CD4-positive, CD25-positive, alpha-beta regulatory T cell (primary cell): ENCODE data around the gene BYSL. TPM values are rescaled to one million over a fixed set of nuclear protein-coding genes. Genes with fewer than 3 reads are reported as not detected.

Source experiments
- ATAC-seq, 2 donors: fragments of 150-1000 bp; cut with Tn5 transposase; one replicate each; pipeline ENCODE4 v1.10.0; 2021; ENCODE audit warnings: low read depth in 2 of 2, moderate number of reproducible peaks in 2 of 2, moderate library complexity in 1 of 2
- DNase-seq, 3 donors: peaks; one replicate each; pipeline versions ENCODE4 v3.0.0 to v3.0.0-alpha.2; 2012 to 2022; ENCODE audit warnings: mixed read lengths in 1 of 3
- H3K27ac ChIP-seq: one replicate; pipeline ENCODE4 v1.7.0; 2013; ENCODE audit warnings: mild to moderate bottlenecking, low read length; ENCODE audit not compliant: insufficient read depth, poor library complexity, severe bottlenecking
- H3K27me3 ChIP-seq: one replicate; pipeline ENCODE4 v1.7.0; 2013; ENCODE audit warnings: low read length; ENCODE audit not compliant: control insufficient read depth, insufficient read depth
- H3K36me3 ChIP-seq: one replicate; pipeline ENCODE4 v1.7.0; 2013; ENCODE audit warnings: mild to moderate bottlenecking, low read length, moderate library complexity; ENCODE audit not compliant: control insufficient read depth, insufficient read depth
- H3K4me1 ChIP-seq: 2 replicates; pipeline ENCODE4 v1.7.0; 2013; ENCODE audit warnings: mild to moderate bottlenecking, low read length; ENCODE audit not compliant: insufficient read depth, control insufficient read depth, poor library complexity, severe bottlenecking
- H3K4me3 ChIP-seq: one replicate; pipeline ENCODE4 v1.7.0; 2013; ENCODE audit warnings: low read depth, mild to moderate bottlenecking, low read length, moderate library complexity
- H3K9me3 ChIP-seq, 2 experiments: 1 replicate in 1 of 2; 2 replicates in 1 of 2; pipeline ENCODE4 v1.7.0; 2013; ENCODE audit warnings: low read length in 2 of 2, mild to moderate bottlenecking in 1 of 2, moderate library complexity in 1 of 2; ENCODE audit not compliant: control insufficient read depth in 2 of 2
- H3K27ac Mint-ChIP-seq, 3 donors: one replicate each; pipeline ENCODE4 v1.8.0; 2020 to 2022; ENCODE audit warnings: mild to moderate bottlenecking in 3 of 3, mixed read lengths in 3 of 3, moderate library complexity in 2 of 3
- H3K27me3 Mint-ChIP-seq: one replicate; pipeline ENCODE4 v1.8.0; 2022; ENCODE audit warnings: mild to moderate bottlenecking, mixed read lengths
- H3K36me3 Mint-ChIP-seq: one replicate; pipeline ENCODE4 v1.8.0; 2020; ENCODE audit warnings: mixed read lengths
- H3K4me1 Mint-ChIP-seq, 4 donors: one replicate each; pipeline ENCODE4 v1.8.0; 2020 to 2022; ENCODE audit warnings: mixed read lengths in 4 of 4, mild to moderate bottlenecking in 1 of 4
- H3K4me3 Mint-ChIP-seq, 4 donors: one replicate each; pipeline ENCODE4 v1.8.0; 2020 to 2022; ENCODE audit warnings: mild to moderate bottlenecking in 4 of 4, mixed read lengths in 4 of 4, moderate library complexity in 3 of 4
- H3K9me3 Mint-ChIP-seq, 7 donors: one replicate each; pipeline ENCODE4 v1.8.0; 2020 to 2022; ENCODE audit warnings: mixed read lengths in 7 of 7, mild to moderate bottlenecking in 3 of 7, moderate library complexity in 2 of 7
- polyA plus RNA-seq, 4 donors: library from polyadenylated mRNA; unstranded; fragments of 300-500 nt; fragmentation: Illumina TruSeq; gene quantifications; one replicate each; pipeline ENCODE4 v1.2.3, GENCODE V29; 2021
- total RNA-seq: library from RNA; stranded (reverse); gene quantifications from one replicate; pipeline ENCODE4 v1.2.3, GENCODE V29; 2022

Gene BYSL
- total and polyA plus RNA-seq, 5 donors from 2014 or later = 1.8 to 7.6 (median 5.8) TPM

GRCh38 chr6:41921712-41921998 is 356 bp downstream of the BYSL start:
- Mint-ChIP-seq H3K9me3 (peaks cover 0 to 1% (median 0%) of the 10 kb centered on the region in 7 donors), H3K36me3 (peaks cover 9% of the 10 kb centered on the region), H3K4me1 (peaks cover 25 to 58% (median 35%) of the 10 kb centered on the region in 4 donors), H3K27ac (peak overlapping the region; percentile 66 to 100 (median 99)), H3K4me3 (peak overlapping the region; percentile 99 to 100 (median 100)), H3K27me3 (peaks cover 15% of the 10 kb centered on the region)
- Histone ChIP-seq H3K9me3 (no peaks in the 10 kb centered on the region), H3K36me3 (peaks cover 2% of the 10 kb centered on the region), H3K4me1 (peaks cover 29% of the 10 kb centered on the region), H3K4me3 (peak overlapping the region; percentile 97), H3K27ac (peak overlapping the region; percentile 97), H3K27me3 (no peaks in the 10 kb centered on the region)
- DNase-seq = no peak
- no peak for ATAC-seq

- no peaks in the 10 kb centered on the region for H3K9me3 ChIP-seq
- Mint-ChIP-seq H3K4me3 (peak overlapping the region; percentile 99 to 100 (median 100)), H3K9me3 (peaks cover 0 to 1% (median 0%) of the 10 kb centered on the region in 7 donors), H3K4me1 (peaks cover 25 to 60% (median 35%) of the 10 kb centered on the region in 4 donors), H3K27ac (peak overlapping the region; percentile 66 to 100 (median 99)), H3K27me3 (peaks cover 15% of the 10 kb centered on the region), H3K36me3 (peaks cover 10% of the 10 kb centered on the region)
- peaks cover 3% of the 10 kb centered on the region for H3K36me3 ChIP-seq
- peaks cover 29% of the 10 kb centered on the region for H3K4me1 ChIP-seq
- ATAC-seq = no peak
- H3K27me3 ChIP-seq = no peaks in the 10 kb centered on the region
- H3K27ac ChIP-seq = peak overlapping the region; percentile 97
- peak overlapping the region; percentile 97 for H3K4me3 ChIP-seq
- DNase-seq = no peak
These were observed 855 bp downstream of the BYSL start for GRCh38 chr6:41922154-41922553.

GRCh38 chr6:41927253-41927652 is 6.0 kb downstream of the BYSL start:
- Mint-ChIP-seq H3K9me3 (peaks cover 0 to 1% (median 0%) of the 10 kb centered on the region in 7 donors), H3K4me3 (peak overlapping the region in 1 of 4 donors; percentile 28), H3K27me3 (no peaks in the 10 kb centered on the region), H3K27ac (peak overlapping the region in 1 of 3 donors; percentile 56), H3K4me1 (peaks cover 10 to 39% (median 30%) of the 10 kb centered on the region in 4 donors), H3K36me3 (peaks cover 17% of the 10 kb centered on the region)
- H3K4me1 ChIP-seq = peaks cover 11% of the 10 kb centered on the region
- H3K27ac ChIP-seq = no peak overlapping the region
- no peak for ATAC-seq
- no peaks in the 10 kb centered on the region for H3K9me3 ChIP-seq
- no peak overlapping the region for H3K4me3 ChIP-seq
- H3K36me3 ChIP-seq = peaks cover 52% of the 10 kb centered on the region
- no peaks in the 10 kb centered on the region for H3K27me3 ChIP-seq
- no peak for DNase-seq

- Histone ChIP-seq H3K36me3 (peaks cover 75% of the 10 kb centered on the region), H3K27ac (no peak overlapping the region), H3K27me3 (no peaks in the 10 kb centered on the region), H3K4me1 (no peaks in the 10 kb centered on the region), H3K9me3 (no peaks in the 10 kb centered on the region), H3K4me3 (no peak overlapping the region)
- DNase-seq = no peak
- H3K9me3 Mint-ChIP-seq = no peaks in the 10 kb centered on the region
- peak overlapping the region in 1 of 3 donors; percentile 56 for H3K27ac Mint-ChIP-seq
- no peak overlapping the region for H3K4me3 Mint-ChIP-seq
- peaks cover 0 to 30% (median 19%) of the 10 kb centered on the region in 4 donors for H3K4me1 Mint-ChIP-seq
- no peak for ATAC-seq
- peaks cover 31% of the 10 kb centered on the region for H3K36me3 Mint-ChIP-seq
- no peaks in the 10 kb centered on the region for H3K27me3 Mint-ChIP-seq
These were observed 8.6 kb downstream of the BYSL start for GRCh38 chr6:41929924-41930323.

- peaks cover 18% of the 10 kb centered on the region for H3K4me1 ChIP-seq
- no peak overlapping the region for H3K27ac ChIP-seq
- Mint-ChIP-seq H3K4me1 (peaks cover 4 to 43% (median 30%) of the 10 kb centered on the region in 4 donors), H3K27me3 (no peaks in the 10 kb centered on the region), H3K4me3 (peak overlapping the region in 2 of 4 donors; percentile 21 to 46), H3K9me3 (no peaks in the 10 kb centered on the region), H3K36me3 (peaks cover 34% of the 10 kb centered on the region), H3K27ac (peak overlapping the region; percentile 3 to 64 (median 39))
- ATAC-seq (no peak), DNase-seq (no peak)
- peaks cover 89% of the 10 kb centered on the region for H3K36me3 ChIP-seq
- H3K4me3 ChIP-seq = no peak overlapping the region
- no peaks in the 10 kb centered on the region for H3K9me3 ChIP-seq
- H3K27me3 ChIP-seq = no peaks in the 10 kb centered on the region
These were observed 10.5 kb downstream of the BYSL start for GRCh38 chr6:41931792-41932191.

GRCh38 chr6:41932378-41932777 is 11.1 kb downstream of the BYSL start:
- Histone ChIP-seq H3K4me3 (no peak overlapping the region), H3K9me3 (no peaks in the 10 kb centered on the region), H3K4me1 (peaks cover 24% of the 10 kb centered on the region), H3K27ac (no peak overlapping the region), H3K36me3 (peaks cover 90% of the 10 kb centered on the region), H3K27me3 (no peaks in the 10 kb centered on the region)
- no peaks in the 10 kb centered on the region for H3K9me3 Mint-ChIP-seq
- peaks cover 4 to 45% (median 35%) of the 10 kb centered on the region in 4 donors for H3K4me1 Mint-ChIP-seq
- ATAC-seq (no peak), DNase-seq (no peak)
- no peaks in the 10 kb centered on the region for H3K27me3 Mint-ChIP-seq
- H3K36me3 Mint-ChIP-seq = peaks cover 31% of the 10 kb centered on the region
- peak overlapping the region; percentile 15 to 73 (median 64) for H3K27ac Mint-ChIP-seq
- peak overlapping the region in 3 of 4 donors; percentile 21 to 48 (median 46) for H3K4me3 Mint-ChIP-seq

GRCh38 chr6:41934278-41935192 is 13.2 kb downstream of the BYSL start:
- ATAC-seq (no peak), DNase-seq (no peak)
- no peak overlapping the region for H3K4me3 ChIP-seq
- H3K4me1 Mint-ChIP-seq = peaks cover 13 to 64% (median 46%) of the 10 kb centered on the region in 4 donors
- H3K4me1 ChIP-seq = peaks cover 46% of the 10 kb centered on the region
- H3K4me3 Mint-ChIP-seq = peak overlapping the region in 2 of 4 donors; percentile 35 to 75
- H3K36me3 Mint-ChIP-seq = peaks cover 31% of the 10 kb centered on the region
- peaks cover 69% of the 10 kb centered on the region for H3K36me3 ChIP-seq
- no peaks in the 10 kb centered on the region for H3K27me3 ChIP-seq
- no peaks in the 10 kb centered on the region for H3K9me3 Mint-ChIP-seq
- H3K27ac ChIP-seq = peak overlapping the region; percentile 76
- no peaks in the 10 kb centered on the region for H3K27me3 Mint-ChIP-seq
- no peaks in the 10 kb centered on the region for H3K9me3 ChIP-seq
- peak overlapping the region; percentile 47 to 96 (median 66) for H3K27ac Mint-ChIP-seq
